ENCODE results near the gene ISG15.
"Not testable (repeated sequence)": the region's sequence is repeated elsewhere in the genome, so short reads cannot be mapped to it uniquely, and the experiment has no call there.

The ISG15 gene

DNA sequence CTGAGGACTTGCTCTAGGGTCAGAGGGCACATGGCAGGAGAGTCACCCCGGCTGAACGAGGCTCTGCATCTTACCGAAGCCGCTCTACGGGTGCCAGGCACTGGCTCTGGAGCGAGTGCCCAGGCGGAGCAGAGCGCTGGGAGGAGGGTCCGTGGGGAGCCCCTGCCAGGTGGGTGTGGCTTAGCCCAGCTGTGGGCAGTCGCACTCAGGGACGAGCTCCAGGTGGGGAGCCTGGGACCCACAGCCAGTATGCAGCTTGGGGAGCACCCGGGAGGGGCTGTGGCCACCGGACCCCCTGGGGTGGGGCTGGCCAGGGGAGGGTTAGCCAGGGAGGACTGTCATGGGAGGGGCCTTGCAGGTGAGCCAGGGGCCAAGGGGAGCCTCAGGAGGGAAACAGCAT, 10.4 kb downstream of the ISG15 start:
- TF ChIP-seq, protein P1, sequence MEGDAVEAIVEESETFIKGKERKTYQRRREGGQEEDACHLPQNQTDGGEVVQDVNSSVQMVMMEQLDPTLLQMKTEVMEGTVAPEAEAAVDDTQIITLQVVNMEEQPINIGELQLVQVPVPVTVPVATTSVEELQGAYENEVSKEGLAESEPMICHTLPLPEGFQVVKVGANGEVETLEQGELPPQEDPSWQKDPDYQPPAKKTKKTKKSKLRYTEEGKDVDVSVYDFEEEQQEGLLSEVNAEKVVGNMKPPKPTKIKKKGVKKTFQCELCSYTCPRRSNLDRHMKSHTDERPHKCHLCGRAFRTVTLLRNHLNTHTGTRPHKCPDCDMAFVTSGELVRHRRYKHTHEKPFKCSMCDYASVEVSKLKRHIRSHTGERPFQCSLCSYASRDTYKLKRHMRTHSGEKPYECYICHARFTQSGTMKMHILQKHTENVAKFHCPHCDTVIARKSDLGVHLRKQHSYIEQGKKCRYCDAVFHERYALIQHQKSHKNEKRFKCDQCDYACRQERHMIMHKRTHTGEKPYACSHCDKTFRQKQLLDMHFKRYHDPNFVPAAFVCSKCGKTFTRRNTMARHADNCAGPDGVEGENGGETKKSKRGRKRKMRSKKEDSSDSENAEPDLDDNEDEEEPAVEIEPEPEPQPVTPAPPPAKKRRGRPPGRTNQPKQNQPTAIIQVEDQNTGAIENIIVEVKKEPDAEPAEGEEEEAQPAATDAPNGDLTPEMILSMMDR (IDR thresholded peaks at IDR 0.05; ENCODE audit: control insufficient read depth, extremely low read depth, insufficient read depth) = no peak
- no peak for DNase-seq (ENCODE audit: low read depth)
- H3K4me3 ChIP-seq (ENCODE audit: low read depth, low read length) = no peak overlapping the region

DNA sequence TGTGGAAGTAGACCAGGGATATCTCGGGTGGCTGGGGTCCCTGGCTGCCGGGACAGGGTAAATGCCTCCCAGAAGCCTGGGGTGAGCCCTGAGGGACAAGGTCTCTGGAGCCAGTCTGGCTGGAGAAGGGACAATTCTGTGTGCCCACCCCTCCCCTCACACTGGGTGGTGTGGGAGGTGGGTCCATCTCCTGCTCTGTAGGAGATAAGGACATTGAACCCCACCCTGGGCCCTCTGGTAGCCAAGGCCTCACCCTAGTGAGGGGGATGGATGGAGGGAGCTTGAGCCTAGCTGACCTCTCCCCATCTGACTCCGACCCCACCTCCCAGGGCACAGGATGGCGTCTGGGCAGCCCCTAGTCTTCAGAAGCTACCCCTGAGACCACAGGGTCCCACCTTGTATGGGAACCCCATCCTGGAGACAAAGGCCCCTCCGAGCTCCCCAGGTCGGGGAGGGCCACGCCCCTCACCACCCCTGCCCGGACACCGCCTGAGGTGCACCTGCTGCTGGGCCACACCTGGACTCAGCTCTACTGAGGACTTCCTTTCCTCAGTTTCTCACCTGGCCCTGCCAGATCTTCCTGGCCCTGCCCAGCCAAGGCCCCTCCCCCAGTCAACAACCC, 11.0 kb downstream of the ISG15 start:
- H3K4me3 ChIP-seq (ENCODE audit: low read depth, low read length) = no peak overlapping the region
- TF ChIP-seq, protein P1 (IDR thresholded peaks at IDR 0.05; ENCODE audit: control insufficient read depth, extremely low read depth, insufficient read depth) = no peak
- DNase-seq (ENCODE audit: low read depth) = no peak

DNA sequence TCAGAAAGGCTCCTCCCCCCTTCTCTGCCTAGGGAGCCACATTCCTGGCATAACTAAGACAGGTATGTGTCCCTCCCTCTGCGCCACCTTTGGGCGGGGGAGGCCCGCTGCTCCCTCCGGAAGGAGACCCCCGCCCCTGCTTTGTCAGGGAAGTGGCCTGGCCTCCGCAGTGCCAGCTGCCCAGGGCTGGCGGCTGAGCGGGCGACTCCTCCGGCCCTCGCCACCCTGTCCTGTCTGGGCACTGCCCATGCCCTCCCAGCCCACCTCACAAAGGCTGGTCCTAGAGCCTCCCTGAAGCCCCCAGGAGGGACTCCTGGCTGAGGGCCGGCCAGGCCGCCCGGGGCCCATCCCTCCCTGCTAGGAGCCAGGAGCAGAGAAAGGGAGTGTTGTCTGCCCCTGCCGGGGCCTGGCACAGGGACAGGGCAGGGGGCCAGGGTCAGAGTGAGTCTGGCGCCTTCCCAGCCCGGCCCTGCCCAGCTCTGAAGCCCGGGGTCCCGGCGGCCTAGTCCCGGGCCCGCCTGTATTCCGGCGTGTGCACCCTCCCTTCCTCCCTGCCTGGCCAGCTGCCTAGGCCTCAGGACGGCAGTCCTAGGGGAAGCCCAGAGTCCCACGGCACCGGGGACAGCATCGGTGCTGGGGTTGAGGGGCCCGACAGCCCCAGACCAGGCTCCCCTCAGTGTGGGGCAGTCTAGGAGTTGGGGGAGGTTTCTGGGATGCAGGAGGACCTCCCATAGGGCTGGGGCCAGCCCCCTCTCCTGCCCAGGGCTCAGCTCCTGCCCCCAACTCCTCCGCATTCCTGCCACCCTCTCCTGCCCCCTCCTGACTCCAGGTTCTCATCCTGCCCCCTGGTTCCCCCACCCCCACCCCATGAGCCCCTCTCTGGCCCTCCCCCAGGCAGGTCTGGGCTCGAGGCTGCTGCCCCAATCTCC, 11.7 kb downstream of the ISG15 start:
- no peak overlapping the region for H3K4me3 ChIP-seq (ENCODE audit: low read depth, low read length)
- TF ChIP-seq, protein P1 (IDR thresholded peaks at IDR 0.05; ENCODE audit: control insufficient read depth, extremely low read depth, insufficient read depth) = no peak
- no peak for DNase-seq (ENCODE audit: low read depth)

DNA sequence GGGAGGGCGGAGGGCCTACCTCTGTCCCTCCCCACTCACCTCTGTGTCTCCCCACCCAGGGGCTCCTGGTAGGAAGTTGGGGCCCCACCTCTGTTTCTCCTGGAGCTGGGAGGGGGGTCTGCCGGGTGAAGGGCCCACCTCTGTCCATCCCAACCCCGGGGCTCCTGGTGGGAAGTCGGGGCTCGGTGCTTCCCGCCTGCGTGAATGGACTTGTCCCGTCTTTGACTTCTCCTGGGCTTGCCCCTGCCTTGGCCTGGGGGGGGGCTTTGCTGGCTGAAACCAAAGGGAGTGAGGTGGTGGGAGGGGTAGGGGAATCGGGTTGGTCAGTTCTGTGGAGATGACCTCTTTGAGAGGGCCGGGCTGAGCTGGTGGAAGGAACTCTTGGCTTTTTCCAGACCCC, 12.4 kb downstream of the ISG15 start:
- no peak overlapping the region for H3K4me3 ChIP-seq (ENCODE audit: low read depth, low read length)
- TF ChIP-seq, protein P1 (IDR thresholded peaks at IDR 0.05; ENCODE audit: control insufficient read depth, extremely low read depth, insufficient read depth) = no peak
- DNase-seq (ENCODE audit: low read depth) = no peak

DNA sequence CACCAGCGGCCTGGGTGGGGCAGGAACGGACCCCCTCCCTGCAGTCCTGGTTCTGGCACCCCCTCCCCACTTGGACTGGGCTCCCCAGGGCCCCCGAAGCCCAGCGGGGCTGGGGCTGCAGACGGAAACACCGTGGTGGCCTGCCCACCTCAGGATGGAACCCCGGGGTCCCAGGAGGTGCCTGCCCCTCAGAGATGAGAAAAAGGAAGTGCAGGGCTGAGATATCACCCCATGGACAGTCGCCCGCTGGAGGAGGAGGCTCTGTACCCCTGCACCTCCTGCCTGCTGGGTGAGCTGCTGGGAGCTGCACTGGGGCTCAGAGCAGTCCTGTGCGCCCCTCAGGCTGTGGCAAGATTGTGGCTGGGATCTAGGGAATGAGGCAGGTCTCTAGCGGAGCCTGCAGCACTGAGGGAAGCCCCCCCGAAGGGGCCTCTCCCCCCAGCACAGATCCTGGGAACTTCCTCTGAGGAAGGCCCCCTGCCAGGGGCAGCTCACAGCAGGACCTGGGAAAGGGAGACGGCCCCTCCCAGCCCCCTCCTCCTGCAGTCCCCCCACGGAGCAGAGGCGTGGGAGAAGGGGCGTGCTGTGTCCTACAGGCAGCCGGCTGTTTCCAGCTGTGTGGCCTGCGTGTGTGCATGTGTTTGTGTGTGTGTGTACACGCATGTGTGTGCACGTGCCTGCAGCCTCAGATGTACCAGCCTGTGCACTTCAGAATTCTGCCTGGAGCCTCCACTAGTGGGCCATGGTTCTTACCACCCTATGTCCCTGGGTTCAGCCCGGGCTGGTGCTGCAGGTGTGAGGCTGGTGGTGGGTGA, 13.5 kb downstream of the ISG15 start:
- H3K4me3 ChIP-seq (ENCODE audit: low read depth, low read length) = no peak overlapping the region
- TF ChIP-seq, protein P1 (IDR thresholded peaks at IDR 0.05; ENCODE audit: control insufficient read depth, extremely low read depth, insufficient read depth) = no peak
- no peak for DNase-seq (ENCODE audit: low read depth)

DNA sequence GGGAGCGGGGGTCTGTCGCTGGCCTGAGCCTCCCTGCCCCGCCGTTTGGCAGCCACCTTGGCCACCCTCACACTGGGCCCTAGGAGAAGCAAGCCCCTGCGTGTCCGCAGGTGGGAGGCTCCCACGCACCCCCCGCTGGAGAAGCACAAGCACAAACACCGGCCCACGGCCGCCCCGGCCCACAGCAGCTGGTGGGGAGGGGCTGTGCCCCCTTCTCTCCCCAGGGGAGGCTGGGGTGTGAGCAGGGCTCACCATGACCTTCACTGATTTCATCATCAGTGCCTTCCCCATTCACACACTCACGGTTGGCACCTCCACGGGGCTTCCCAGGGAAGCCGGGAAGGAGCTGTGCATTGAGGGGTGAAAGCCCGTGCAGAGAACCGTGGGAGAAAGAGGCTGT, 14.5 kb downstream of the ISG15 start:
- TF ChIP-seq, protein P1 (IDR thresholded peaks at IDR 0.05; ENCODE audit: control insufficient read depth, extremely low read depth, insufficient read depth) = no peak

DNA sequence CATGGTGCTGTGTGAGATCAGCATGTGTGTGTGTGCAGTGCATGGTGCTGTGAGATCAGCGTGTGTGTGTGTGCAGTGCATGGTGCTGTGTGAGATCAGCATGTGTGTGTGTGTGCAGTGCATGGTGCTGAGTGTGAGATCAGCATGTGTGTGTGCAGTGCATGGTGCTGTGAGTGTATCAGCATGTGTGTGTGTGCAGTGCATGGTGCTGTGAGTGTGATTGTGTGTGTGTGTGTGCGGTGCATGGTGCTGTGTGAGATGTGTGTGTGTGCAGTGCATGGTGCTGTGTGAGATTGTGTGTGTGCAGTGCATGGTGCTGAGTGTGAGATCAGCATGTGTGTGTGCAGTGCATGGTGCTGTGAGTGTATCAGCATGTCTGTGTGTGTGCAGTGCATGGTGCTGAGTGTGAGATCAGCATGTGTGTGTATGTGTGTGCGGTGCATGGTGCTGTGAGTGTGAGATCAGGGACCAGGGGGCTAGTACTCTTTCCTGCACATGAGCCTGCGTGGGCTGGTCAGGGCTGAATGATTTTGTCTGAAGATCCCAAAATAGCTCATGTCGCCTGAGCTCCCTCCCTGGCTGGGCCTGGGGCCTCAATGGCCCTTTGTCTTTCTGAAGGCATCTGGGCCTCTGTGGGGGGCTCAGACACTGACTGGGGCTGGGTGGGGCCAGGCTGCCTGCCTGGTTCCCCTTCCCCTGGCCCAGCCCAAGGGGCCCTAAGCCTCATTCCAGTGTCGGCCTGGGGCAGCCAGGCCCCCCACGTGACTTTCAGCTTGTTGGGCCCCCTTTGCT, 17.8 kb downstream of the ISG15 start:
- not testable (repeated sequence) for DNase-seq (ENCODE audit: low read depth); H3K4me3 ChIP-seq (ENCODE audit: low read depth, low read length)

More for the DNA sequence above, 14.5 kb downstream of the ISG15 start:
- no peak for DNase-seq (ENCODE audit: low read depth)
- no peak overlapping the region for H3K4me3 ChIP-seq (ENCODE audit: low read depth, low read length)

All from LNCaP clone FGC (cell line).